HG03139 (cell line): ENCODE data around the gene COX15.
"Not testable (repeated sequence)": the region's sequence is repeated elsewhere in the genome, so short reads cannot be mapped to it uniquely, and the experiment has no call there.

Experiments
- ATAC-seq: cut with Tn5 transposase; IDR thresholded peaks from one replicate; pipeline ENCODE4 v1.9.1; 2021; ENCODE audit not compliant: unreplicated experiment

The COX15 gene

DNA sequence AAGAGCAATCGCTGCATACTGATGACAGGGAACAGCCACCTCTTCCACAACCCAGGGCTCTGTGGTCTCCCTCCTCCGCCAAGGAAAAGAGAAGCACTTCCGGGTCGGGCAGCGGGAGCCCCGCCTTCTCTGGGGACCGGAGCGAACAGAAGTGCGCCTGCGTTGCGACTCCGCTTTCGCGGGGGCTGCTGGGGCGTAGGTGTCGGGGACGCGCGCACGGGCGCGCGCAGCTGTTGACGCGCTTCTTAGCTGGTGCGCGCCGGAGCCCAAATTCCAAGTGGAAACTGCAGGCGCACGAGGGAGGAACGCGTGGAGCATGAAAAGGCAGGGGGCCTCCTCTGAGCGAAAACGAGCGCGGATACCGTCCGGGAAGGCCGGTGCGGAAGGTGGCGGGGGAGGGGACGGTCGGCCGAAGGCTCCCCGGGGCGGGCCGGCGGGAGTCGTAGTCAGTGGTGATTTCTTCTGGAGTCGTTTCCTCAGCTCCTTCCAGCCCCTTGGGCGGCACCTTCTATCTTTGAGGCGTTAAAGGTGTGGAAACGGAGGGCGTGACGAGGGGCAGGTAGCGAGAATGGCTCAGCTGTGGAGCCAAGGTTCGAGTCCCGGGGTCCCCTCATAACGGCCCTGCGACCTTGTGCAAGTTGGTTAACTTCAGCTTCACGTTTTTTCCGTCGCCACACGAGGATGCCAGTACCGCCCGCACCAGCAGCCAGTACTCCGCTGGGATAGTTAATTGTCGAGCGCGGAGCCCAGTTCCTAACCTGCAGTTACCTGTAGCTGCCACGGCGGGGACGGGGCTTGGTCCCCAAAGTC lies at the start of gene COX15, which contains the start of gene CUTC:
Gene COX15, minus strand, starts transcription at position 95 of the 810 bp plus-strand sequence. Its CDS starts 78 bp downstream, at position 17.
Gene CUTC, plus strand, starts transcription at position 202 of the 810 bp plus-strand sequence. Its CDS starts 115 bp downstream, at position 317.
- ATAC-seq, result peak; percentile 87

DNA sequence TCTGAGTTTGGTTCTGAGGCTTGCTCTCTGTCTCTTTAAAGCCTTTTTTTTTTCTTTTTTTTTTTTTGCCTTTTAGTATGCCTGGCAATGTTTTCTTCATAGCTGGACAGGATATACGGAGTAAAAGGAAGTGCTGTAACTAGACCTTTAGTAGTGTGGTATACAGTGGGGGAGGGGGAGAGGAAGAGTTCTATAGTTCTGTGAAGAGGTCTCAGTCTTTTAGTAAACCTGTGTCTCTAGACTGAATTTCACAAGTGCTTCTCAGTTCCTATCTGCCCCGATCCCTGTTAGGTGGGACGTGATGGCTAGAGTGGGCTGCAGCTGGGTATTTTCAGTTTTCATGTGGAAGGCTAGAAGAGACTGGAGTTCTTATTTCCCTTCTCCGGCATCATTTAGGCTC lies 47.4 kb upstream of the COX15 start:
- no peak for ATAC-seq

- ATAC-seq, result no peak
Observed at GRCh38 chr10:99777918-99778714, 46.2 kb upstream of the COX15 start.

DNA sequence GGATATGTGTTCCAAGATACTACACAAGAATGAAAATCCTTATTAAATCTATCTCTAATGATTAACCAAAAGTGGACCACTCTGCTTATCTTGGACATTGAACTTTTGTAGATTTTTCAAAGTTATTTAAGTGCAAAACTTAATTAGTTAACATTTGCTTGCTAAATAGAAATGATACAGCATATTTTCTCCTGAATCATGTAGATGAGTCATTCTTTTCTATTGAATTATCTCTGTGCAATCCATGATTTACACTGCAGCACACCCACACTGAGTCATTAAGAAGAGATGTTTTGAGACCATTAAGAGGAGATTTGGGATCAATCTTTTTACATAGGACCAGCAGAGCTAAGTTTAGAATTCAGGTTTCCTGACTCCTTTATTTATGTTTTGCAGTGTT lies 43.9 kb upstream of the COX15 start:
- ATAC-seq, result no peak

DNA sequence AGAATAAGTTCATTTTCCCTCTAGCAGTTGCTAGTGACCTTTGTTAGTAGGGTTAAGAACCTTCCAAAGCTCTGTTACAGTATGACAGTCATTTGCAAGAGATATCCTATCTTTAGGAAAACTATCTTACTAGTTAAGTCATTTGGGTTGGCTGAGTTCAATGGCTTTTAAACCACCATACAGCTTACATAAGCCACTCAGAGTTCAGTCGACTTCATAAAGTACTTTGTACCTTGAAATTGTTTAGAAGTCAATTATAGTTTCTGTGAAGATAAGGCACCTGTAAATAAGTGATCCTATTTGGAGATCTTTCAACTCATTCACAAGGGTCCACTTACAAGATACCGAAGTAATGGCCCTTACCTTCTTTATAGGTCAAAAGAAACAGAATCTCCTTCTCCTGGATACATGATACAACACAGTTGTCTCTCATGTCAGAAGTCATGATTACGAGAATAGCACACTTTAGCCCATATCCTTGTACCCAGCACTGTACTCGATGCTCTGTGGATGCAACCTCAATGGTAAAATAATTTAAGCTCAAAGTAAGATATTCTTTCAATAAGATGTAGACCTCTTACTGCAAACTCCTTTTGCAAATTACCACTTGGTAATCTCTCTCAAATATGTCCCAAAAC lies 38.6 kb upstream of the COX15 start:
- no peak for ATAC-seq

DNA sequence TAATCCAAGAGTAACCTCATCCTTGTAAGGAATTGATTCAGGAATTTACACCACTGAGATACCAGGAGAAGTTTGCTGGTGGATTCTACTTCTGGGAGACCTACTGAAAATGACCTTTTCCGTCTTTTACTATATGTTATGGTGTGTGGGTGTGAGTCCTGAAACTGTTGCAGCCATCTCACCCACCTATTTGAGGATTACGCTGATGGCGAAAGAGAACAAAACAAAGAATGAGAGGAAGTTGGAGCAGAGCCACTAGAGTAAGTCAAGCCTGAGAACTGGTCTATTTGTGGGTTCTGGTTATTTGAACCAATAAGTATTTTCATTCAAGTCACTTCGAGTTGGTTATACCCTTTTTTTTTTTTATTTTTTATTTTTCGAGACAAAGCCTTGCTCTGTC lies 37.8 kb upstream of the COX15 start:
- no peak for ATAC-seq

DNA sequence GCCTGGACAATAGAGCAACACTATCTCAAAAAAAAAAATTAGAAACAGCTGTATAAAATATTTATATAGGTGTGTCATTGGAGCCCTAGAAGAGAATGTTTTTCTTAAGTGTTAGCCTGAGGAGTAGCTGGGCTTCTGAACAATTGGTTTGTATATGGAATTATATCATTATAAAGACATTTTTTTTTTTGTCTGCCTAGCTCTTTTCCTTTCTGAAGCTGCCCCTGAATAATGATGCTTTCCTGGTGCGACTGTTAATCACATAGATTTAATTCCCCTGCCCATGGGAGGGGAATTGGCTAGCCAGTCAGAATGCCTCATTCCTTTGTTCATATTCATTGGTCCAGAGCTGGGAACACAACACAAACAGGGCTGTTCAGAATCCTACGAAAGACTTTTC lies 36.6 kb upstream of the COX15 start:
- no peak for ATAC-seq

GRCh38 chr10:99767901-99768300 lies 36.0 kb upstream of the COX15 start:
- no peak for ATAC-seq

GRCh38 chr10:99766302-99766681 lies 34.4 kb upstream of the COX15 start:
- peak; percentile 84 for ATAC-seq

- ATAC-seq, result no peak
Observed at GRCh38 chr10:99765672-99766301, 33.9 kb upstream of the COX15 start.

GRCh38 chr10:99761365-99761764 lies 29.4 kb upstream of the COX15 start:
- ATAC-seq, result no peak

GRCh38 chr10:99760321-99760720 lies 28.4 kb upstream of the COX15 start:
- no peak for ATAC-seq

DNA sequence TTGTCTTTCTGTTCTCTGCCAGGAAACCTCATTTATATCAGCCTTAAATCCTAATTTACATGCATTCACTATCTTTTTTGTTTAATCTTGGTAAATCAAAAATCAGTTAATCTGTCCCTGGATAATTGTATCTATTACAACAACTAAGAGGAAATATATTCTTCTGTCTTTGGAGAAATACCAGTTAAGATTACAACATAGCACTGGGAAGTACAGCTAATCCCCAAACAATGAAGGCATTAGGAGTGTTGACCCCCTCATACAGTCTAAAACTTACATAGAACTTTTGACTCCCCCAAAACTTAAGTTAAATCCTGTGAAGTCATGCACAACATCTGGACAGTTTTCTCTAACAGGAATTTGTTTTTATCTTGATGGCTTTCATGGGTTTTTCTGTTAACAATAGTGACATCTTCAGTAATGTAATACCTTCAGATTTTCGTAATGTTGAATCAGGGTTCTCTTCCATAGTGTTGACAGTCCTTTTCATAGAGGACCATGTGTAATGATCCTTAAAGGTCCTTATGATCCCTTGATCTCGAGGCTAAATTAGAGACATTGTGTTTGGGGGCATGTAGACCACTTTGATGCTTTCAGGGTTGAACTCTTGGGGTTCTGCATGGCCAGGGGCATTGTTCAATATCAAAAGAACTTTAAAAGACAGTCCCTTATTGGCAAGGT lies 26.4 kb upstream of the COX15 start:
- ATAC-seq, result no peak

DNA sequence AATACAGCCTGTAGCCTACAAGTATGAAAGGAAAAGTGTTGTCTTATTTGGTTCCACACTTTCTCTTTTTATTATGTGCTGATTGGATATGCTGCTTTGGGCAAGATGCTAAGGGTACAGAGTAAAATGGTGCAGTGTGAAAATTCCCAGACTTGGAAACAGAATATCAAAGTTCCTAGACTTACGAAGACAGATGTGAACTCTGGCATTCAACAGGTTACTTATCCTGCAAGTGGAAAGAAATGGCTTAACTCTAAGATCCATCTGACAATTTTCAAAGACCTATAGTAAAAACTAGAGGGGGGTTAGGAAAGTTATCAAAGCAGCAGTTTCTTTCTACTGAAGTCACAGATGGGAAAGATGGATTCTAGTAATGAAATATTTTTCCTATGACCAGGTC lies 24.2 kb upstream of the COX15 start:
- ATAC-seq, result no peak

- ATAC-seq, result no peak
Observed at GRCh38 chr10:99754670-99755069, 22.7 kb upstream of the COX15 start.

DNA sequence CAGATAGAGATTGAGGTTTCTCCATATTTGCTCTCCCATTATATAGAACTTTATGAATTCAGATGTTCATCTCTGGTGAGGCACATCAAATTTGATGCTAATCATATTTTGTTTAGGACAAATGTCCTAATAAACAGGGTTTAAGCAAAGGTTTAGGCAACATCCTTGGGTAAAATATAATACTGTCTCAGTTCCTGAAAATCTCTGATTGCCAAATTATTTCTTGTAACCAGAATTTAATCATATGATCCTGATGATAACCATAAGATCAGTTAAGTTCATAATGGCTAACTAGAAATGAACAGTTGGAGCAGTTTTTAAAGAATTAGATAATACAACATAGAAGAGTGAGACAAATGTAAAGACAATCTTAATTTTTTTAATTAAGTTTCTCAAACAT lies 18.7 kb upstream of the COX15 start:
- no peak for ATAC-seq

- no peak for ATAC-seq
Observed at GRCh38 chr10:99748823-99749451, 17.0 kb upstream of the COX15 start.

GRCh38 chr10:99746166-99746565 lies 14.2 kb upstream of the COX15 start:
- not testable (repeated sequence) for ATAC-seq

DNA sequence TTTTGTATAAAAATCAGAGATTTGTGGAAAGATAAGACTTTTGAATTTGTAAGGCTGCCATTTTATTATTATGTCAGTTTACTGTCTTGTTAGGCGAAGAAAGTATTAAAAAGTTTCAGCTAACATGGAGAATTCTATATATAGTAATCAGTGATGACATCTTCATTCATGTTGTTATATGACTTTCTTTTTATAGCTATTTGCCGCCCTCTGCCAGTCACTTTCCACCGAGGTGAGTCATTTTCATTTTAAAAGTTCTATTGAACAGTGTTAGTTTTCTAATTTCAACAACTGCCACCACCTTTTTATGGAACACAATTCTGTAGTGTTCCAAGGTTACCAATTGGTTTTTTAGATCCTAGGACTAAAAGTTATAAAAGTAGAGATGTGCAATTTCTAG lies 11.9 kb upstream of the COX15 start:
- no peak for ATAC-seq

- no peak for ATAC-seq
Observed at GRCh38 chr10:99742701-99743100, 10.8 kb upstream of the COX15 start.
